GM10847 (cell line): Measurements from ENCODE around the gene FGFR2.

Experiments used
- POLR2A ChIP-seq: IDR thresholded peaks from 2 replicates; pipeline ENCODE4 v1.6.1; 2011; ENCODE audit not compliant: insufficient read length; ENCODE audit errors: extremely low read depth

The FGFR2 gene

DNA sequence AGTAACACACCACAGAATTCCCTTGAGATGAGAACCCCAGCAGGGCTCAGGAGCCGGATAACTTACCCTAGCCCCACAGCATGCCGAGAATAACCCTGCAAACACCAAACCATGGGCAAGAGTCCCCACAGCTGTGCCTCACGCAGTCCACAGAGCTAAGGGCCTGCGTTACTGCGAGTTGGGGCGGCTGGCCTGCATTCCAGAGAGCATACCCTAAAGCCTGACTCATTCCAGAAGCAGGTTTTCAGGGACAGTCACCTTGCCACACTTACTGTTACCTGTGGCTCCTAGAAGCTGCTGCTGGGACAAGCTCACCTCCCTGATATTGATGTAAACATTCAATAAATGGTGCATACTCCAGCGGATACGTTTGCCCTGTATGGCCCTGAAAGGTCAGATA, 18.6 kb downstream of the FGFR2 start:
- TF ChIP-seq POLR2A = no peak

DNA sequence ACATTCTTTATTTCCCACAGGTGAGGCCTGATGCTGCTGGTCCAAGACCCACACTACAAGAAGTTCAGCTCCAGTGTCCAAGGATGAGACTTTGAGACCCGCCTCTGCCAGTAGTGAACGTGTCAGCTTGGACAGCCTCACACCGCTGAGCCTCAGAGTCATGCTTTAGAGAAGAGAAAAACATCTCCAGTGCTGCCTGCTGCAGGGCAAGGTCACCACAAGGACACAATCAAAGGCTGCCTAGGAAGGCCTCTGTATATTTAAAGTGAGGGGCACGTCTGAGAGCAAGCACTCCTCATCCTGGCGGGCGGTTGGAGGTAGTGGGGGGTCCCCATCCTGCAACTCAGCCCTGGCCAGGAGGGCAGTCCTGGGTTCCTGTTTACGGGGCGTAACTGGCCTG, 19.3 kb downstream of the FGFR2 start:
- no peak for TF ChIP-seq POLR2A

DNA sequence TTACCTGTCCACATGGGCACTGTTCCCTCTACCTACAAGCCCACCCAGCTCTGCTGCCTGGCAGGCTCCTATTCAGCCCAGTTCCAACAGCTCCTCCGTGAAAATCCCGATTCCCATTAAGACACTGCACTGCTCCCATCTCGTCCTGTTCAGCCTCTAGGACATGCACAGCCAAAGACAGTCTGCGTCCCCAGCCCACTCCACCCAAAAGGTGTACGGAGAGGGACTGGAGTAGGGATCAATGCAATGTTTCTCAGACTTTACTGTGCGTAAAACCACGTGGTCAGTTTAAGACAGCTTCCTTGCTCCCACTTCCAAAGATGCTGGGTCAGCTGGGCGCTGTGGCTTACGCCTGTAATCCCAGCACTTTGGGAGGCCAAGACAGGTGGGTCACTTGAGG, 19.9 kb downstream of the FGFR2 start:
- no peak for TF ChIP-seq POLR2A

DNA sequence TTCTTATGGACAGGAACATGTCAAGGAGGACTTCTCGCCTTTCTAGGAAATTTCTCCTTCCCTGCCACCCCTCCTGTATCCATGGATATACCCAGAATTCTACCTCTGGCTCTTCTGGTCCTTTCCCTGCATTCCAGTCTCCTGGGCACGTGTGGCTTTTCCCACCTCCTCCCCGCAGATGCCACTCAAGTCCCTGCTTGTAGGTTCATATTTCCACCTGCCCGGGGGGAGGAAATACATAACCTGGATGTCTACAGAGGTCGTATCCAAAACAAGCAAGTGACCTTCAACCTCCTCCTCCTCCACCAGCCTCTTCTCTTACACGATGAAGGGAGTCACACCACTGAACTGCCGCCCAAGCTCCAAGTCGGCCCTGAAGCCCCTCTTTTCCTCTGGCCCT, 20.7 kb downstream of the FGFR2 start:
- no peak for TF ChIP-seq POLR2A

DNA sequence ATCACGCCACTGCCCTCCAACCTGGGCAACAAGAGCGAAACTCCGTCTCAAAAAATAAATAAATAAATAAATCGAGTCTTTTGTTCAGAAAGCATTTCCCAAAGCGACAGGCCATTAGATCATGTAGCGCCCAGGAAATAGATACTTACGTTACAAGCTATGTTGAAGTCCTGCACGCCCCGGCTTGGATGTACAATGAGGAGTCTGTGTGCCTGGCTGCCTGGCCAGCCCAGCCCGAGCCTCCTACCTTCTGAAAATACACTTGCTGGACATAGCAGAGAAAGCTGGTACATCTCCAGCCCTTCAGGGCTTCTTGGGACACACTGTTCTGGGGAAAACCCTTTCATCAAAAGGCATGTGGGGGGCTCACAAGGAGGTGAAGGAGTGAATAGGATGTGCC, 22.1 kb downstream of the FGFR2 start:
- no peak for TF ChIP-seq POLR2A

DNA sequence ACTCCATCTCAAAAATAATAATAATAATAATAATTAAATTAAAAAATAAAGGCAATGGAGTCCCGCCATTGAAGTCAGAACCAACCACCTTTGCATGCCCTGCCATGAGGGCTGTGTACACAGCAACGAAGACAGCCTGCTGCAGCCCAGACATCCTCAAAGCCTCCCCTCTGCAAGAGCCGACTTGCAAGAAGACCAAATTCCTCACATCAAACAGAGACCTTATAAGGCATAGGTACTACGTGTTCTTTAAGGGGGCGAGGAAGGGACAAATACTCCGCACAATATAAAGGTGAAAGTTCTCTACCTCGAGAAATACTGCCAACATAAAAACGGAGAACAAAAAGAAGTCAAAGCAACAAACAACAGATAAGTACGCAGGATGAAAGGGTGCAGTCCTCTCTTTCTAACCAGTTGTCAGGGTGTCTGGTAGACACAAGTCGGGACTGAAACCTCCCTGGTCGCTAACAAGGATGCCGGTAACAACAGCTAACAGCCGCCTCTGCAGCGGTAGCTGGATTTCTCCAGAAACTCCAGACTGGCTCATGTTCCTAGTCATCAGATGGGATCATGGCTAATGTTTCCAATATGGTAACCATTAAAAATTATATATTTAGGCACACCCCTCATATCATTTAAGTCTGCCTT, 23.6 kb downstream of the FGFR2 start:
- TF ChIP-seq POLR2A = no peak

DNA sequence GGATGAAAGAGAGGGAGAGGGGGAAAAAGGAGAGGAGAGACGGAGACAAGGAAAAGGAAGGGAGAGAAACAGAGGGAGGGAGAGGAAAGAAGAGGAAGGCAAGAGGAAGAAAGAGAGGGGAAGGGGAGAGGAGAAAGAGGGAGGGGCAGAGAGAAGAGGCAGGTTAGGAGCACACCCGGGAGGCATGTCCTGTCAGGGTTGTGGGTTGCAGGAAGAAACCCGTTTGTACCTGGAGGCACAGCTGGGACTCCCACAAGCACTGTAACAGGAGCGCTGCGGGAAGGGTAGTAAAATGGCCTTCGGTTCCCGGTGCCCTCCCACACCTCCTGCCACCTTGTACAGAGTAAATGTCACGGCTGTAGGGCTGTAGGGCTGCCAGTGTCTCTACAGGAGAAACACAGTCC, 24.7 kb downstream of the FGFR2 start:
- TF ChIP-seq POLR2A = no peak

DNA sequence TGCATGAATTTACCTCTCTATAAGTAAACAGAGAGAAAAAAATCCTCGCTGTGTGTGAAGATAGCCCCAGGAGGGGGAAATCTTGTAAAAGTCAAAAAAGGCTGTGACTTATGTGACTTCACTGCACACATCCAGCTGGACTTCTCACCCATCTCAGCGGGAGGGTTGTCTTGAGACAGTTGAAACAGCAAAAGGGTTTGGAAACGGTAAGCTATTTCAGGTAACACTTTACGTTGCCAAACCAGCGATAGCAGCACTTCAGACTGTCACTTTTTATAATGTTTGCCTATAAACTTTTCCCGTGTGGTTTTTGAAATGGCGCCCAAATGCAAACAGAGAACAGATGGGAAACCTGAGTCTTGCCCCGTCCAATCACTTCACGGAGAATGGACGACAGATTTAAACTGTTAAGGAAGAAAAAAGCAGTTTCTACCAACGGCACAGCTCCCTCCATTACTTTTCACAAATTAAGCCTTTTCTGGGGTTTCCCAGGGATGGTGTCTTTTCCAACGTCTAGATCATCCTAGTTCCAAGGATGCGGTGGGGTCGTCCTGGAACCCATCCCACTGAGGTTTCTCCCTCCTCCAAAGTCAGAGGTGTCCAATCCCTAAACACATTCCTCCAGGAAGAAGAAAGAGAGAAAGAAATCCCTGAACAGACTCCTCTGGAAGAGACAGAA, 25.2 kb downstream of the FGFR2 start:
- TF ChIP-seq POLR2A = no peak

DNA sequence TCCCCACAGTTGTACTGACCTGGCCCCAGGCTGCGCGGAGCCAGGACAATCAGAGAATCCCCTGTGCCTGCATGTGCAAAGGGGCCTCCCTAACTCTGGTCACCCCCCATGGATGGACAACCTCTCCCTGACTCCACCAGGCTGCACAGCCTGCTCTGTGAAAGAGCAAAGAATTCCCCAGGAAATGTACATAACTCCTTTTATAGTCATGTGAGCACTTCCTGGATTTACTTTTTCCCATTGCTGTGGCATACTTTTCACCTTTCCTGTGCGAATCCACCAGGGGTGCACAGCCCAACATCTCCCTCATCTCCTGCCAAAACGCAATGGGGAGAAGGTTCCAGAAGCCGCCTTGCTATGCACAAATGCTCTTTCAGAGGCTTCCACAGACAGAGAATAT, 27.9 kb downstream of the FGFR2 start:
- TF ChIP-seq POLR2A = no peak

DNA sequence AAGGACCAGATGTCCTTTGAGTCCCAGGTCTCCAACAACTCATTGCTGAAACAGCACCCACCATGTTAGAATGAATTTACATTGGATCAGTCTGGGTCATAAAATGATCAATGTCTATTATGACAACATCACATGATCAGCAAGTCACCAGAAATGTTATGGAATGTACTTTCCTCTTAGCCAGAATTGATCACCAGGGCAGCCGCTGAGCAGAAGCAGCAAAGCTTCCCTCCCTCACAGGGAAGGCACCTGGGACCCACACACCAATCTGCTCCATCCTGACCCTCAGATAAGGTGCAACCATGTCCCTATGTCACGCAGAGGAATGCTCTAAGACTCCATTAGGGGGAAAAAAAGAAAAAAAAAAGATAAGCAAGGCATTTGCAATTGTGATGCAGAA, 30.0 kb downstream of the FGFR2 start:
- no peak for TF ChIP-seq POLR2A

DNA sequence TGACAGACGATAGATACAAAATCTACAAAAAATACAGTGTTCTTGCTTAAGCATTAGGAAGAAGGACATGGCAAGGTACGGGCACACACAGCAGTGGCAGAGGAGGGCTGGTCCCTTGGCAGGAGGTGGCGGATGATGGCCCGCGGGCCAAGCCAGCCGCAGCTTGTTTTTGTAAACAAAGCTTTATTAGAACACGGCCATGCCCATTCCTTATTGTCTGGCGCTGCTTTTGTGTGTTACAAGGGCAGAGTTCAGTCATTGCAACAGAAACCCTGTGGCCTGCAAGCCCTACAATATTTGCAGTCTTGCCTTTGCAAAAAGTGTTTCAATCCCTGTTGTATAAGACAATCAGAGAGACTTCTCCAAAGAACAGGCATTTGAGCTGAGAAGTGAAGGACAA, 30.7 kb downstream of the FGFR2 start:
- TF ChIP-seq POLR2A = no peak

DNA sequence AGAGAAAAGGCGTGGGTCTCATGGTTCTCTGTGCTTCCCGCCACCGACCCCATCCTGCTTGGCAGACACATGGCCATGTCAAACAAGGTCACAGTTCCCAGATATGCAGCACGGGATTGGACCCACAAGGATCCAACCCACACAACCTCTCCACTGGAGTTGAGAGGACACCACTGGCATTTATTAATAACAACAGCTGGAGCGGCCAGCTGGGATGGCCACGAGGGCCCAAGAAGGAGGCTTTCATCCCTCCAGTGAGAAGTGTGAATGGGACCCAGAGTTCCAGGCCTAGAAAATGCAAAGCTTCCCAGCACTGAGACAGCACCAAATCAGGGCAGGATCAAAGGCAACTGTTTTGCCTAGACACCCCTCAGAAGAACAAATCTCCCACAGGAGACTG, 31.5 kb downstream of the FGFR2 start:
- TF ChIP-seq POLR2A = no peak

DNA sequence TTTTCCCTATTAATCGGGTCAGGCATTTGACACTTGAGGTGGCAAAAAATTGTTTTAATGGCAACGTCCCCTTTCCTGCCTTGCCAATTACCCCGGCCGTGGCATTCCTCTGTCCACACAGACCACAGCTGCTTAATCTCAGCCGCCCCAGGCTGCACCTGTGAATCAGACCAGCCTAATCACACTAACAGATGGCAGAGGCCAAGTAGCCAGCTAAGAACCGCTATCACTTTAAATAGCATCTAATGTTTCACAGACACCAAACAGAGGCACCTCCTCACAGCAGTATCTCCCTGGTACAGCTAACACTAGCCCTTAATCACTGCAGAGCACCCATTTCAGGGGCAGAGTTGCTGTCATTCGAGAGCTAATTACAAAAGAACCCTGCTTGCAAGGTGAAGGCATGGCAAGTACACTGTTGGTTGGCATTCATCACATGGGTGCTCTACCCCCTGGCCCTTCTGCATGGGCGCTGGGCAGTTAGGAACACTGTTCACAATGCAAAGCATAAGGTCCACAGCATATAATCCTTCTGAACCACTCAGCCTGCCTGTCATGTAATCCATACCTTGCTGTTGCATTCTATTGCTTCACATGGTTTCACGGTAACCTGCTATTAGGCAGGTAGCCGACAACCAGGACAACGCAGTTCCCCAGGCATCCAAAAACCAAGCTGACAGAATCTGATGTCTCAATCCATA, 38.8 kb downstream of the FGFR2 start:
- TF ChIP-seq POLR2A = no peak

DNA sequence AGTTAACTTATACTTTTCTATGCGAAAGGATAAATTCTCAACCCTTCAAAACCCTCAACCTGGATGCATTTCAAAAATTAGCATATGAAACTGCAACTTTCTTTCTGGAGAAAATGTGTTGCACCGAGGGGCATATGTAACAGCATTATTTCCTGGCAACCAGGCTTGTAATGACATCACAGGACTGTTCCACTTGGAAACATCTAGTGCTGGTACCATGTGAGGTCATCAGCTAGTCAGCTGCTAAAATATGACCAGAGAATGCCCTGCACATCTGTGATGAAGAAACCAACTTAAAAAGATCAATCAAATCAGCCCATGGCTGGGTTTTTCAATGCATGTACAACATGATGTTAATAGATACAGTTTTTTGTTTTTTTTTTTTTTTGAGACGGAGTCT, 40.0 kb downstream of the FGFR2 start:
- no peak for TF ChIP-seq POLR2A

DNA sequence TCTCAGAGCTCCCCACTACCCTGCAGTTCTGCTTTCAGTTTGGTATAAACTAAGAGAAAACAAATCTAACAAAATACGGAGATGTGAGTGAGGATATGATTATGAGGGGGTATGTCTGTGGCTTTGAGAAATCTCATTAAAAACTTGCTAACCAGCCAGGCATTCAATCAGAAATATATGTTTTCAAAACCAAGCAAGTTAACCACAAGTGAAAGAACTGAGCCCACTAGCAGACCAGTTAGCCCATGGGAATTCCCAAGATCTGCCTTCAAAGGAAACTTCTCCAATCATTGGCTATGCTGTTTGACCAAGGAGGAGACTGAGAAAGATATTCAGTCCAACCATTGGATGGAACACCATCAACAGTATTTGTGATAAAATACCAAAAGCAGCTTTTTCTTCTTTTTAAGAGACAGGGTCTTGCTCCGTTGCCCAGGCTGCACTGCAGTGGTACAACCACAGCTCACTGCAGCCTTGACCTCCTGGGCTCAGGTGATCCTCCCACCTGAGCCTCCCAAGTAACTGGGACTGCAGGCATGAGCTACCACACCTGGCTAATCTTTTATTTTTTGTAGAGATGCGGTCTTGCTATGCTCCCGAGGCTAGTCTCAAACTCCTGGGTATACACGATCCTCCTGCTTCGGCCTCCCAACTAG, 41.2 kb downstream of the FGFR2 start:
- TF ChIP-seq POLR2A = no peak

DNA sequence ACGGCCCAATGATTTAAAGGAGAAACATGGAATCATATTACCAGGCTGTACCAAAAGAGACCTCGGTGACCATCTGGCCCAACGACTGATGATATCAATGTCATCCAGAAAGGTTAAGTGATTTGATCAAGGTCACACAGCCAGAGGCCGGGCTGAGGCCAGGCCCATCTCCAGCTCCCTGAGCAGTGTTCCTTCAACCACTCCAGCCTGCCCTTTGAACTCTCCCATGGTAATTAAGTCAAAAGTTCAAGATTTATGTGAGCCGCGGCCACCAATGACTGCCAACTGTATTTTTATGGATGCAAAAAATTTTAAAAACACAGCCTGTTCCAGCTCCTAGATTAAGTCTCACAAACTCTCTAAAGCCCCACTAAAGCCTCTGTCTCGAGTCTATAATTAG, 41.8 kb downstream of the FGFR2 start:
- no peak for TF ChIP-seq POLR2A

DNA sequence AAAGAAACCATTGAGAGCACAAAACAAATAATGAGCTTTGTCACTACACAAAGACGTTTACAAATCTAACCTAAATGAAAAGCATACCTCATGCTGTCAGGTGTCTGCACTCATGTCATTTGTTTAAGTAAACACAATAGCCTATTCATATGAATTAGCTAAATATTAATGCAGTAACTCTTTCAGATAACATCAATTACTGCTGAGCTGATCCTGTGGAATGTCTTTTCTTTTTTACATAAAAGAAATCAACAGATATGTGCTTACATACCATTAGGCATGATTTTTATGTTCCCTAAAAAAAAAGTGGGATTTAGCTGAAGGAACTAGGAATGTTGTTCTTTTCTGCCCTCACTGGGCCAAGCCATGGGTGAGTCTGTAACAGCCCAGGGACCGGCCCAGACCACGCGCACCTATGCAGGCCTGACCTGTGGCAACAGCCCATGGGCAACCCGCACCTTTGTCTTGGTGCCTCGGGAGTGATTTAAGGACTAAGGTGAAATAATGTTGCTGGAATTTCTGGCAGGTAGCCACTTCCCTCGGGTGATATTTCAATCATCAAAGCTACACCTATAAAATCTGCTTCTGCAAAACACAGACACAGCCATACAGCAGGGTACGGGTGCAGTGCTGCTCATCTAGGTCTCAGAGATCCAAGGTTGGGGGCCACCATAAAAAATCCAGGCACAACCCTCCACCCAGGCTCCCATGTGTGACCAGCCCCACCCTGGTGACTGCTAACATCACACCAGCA, 44.6 kb downstream of the FGFR2 start:
- no peak for TF ChIP-seq POLR2A
